IPS DF 19.7 (cell line): ENCODE results near the gene FOXP3.
A peak's percentile ranks its signal among the peaks of the same experiment; 100 is the strongest.

Experiments used
- DNase-seq: peaks from one replicate; pipeline ENCODE4 v3.0.0-alpha.2; 2013; ENCODE audit warnings: low read depth, low spot score

The FOXP3 gene

GRCh38 chrX:49276207-49276606, 11.7 kb upstream of the FOXP3 start:
- DNase-seq: no peak

DNA sequence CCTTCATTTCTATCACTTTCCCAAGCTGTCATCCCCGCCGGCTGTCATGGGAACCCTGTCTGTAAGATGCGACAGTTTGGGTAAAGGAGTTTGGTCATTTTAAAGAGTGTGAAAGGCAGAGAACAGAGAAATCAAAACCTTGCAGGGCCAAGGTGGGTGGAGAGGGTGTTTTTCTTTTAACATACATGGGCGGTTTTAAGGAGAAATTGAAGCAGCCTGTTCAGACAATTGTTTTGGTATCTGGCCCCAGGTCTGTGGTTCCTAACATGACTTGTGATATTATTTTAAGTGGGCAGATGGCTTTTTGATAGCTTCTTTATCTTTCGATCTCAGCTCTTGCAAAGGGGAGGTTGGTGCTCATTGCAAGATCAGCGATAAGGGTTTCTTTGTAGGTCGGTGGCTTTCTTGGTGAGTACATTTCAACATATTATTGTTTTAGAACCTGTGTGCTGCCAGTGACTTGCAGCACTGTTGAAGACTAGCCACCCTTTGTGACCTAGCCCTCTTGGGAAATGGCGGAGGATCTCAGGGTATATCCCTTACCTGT, 8.7 kb upstream of the FOXP3 start:
- DNase-seq: no peak

DNA sequence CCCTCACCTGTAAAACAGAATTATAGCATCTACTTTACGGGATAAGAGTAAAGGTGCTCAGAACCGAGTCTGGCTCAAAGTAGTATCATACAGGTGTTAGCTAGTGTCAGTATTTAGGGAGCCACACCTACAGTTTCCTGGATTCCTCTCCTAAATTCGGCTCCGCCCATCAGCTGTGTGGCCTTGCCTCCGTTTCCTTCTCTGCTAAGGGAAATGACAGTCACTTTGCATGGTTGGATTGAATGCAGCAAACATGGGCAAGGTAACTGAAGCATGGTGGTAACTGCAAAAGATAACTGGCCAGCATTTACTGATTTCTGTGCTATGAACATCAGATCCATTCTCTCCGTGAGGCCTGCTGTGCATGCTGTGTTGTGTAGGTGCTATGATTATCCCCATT, 7.9 kb upstream of the FOXP3 start:
- DNase-seq: no peak

DNA sequence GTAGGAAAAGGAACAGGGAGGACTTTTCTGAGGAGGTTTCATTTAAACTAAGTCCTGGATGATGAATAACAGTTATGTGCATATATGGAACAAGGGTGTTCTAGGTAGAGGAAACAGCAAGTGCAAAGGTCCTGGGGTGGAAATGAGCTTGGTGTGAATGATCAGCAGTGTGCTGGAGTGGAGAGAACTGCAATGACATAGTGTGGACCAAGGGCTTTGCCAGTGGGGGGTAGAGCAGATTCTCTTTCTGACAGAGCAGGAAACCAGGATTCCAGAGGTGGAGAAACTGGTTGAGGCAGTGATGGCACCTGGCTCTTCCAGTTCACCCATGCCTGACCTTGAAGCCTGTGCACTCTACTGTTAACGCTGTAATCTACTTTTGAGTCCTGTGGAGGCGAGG, 6.8 kb upstream of the FOXP3 start:
- DNase-seq: no peak

GRCh38 chrX:49270249-49270921, 5.9 kb upstream of the FOXP3 start:
- DNase-seq: no peak

DNA sequence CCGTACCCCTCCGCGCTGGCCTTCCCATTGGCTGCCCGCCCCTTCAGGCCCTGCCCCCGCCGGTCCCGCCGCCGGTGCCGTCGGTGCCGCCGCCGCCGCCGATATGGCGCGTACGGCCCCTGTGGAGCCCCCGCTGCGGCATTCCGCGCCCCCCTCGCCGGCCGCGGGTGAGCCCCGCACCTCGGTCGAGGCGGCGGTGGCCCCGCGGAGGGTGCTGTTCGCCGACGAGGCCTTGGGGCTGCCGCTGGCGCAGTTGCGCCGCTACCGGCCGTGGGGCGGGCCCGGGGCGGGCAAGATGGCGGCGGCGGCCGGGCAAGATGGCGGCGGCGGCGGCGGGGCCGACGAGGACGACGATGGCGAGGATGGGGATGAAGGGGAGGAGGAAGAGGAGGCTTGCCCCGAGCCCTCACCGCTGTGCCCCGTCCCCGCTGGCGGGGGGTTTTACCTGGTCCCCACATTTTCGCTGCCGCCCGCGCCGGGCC, 5.3 kb upstream of the FOXP3 start, which contains the start of gene PPP1R3F:
PPP1R3F (plus strand) TSS at position 27 of the 482 bp plus-strand sequence; CDS start at position 104, 77 bp downstream.
- no peak for DNase-seq

DNA sequence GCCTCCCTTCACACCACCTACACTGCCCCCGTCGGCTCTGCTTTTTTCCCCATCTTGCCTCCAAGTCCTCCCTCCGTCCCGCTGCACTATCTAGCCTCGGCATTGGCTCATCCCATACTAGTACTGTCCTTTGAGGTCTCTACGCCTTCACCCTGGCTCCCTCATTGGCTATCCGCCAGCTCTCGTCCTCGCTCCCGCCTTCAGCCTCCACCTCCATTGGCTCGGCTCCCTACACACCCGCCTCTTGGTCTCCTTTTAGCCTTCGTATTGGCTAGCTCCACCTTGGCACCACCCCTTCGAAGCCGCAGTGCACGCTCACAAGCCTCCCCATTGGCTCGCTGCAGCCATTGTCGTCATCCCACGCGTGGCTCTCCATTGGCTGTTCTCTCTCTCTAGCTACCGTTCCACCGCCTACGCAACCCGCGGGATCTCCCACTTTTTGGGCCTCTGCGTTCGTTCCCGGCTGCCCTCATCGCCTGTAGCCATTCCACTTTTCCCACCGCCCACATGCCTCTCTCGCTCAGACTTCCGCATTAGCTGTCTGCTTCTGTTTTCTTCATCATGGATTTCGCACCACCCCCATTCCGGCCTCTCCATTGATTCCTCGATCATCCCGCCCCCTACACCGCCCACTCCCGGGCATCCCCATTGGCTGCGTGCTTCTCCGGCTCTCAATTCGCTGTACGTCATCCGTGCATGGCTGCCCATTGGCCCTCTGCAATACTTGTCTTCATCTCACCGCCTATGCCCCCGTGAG, 4.7 kb upstream of the FOXP3 start:
- DNase-seq: peak; percentile 87

DNA sequence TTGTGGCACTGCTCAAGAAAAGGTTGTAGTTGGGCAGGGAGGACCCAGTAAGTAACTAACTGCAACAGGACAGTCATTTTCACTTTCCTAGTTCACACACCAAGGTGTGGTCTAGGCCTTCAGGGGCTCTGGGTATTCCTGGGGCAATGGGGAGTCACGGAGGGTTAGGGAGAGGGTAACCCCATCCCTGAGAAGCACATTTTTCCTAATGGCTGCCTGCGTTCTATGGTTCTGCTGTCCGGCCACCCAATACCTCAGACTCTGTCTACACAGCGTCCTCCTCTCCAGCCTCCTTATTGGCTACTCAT, 4.1 kb upstream of the FOXP3 start:
- DNase-seq: no peak

DNA sequence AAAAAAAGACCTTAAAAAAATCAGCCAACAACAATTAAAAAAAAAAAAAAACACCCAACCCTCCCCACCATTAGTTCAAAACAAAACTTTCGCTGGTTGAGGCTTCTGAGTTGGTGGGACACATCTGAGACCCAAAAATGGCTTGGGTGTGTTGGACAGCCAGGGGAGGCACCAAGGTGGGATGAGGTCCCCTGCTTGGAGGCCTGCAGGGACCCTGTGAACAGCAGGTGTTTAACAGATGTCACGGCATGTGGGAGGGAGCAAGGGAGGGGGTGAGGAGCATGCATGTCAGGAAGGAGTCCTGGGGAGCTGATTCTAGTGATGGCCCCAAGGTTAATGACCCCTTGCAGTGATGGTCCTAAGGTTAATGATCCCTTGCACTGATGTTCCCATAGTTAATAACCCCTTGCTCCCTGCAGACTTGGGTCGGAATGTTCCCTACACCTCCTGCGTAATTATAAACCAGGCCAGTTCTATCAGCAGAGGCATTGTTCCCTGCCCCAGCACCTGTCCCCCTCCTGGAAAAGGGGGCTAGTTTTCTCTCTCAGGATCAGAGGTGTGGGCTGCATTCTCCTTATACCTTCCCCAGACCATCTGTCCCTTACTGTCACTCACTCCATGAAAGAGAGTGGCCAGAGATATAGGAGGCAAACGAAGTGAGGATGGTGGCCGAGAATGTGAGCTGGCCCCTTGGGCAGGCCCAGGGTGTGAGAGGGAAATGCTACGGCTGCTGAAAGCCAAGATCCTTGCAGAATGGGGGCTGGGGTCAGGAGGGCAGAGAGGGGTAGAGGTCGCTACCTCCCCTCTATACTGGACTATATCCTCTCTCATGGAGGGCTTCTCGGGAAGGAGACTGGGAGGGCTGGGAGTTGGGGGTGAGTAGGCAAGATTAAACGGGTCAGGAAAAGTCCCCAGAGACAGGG, 2.3 kb upstream of the FOXP3 start:
- DNase-seq: no peak

- no peak for DNase-seq
Observed at GRCh38 chrX:49263631-49264030, 879 bp downstream of the FOXP3 start.

DNA sequence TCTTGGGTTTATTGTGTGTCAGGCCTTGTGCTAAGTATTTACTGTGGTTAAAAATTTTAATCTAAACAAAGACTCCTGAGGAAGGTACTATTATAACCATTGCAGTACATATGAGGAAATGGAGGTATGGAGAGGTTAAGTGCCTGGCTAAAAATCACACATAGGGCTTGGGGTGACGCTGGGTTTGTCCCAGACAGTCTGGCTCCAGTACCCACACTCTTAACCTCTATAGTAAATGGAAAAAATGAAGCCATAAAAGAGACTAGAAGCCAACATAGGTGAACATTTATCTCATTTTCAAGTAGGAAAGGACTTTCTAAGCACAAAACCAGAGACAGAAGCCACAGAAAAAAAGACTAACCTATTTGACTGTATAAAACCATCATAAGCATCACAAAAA, 1.9 kb downstream of the FOXP3 start:
- DNase-seq: no peak

- no peak for DNase-seq
Observed at GRCh38 chrX:49260221-49260985, 4.1 kb downstream of the FOXP3 start.

- DNase-seq: no peak
Observed at GRCh38 chrX:49258749-49259124, 5.8 kb downstream of the FOXP3 start.

DNA sequence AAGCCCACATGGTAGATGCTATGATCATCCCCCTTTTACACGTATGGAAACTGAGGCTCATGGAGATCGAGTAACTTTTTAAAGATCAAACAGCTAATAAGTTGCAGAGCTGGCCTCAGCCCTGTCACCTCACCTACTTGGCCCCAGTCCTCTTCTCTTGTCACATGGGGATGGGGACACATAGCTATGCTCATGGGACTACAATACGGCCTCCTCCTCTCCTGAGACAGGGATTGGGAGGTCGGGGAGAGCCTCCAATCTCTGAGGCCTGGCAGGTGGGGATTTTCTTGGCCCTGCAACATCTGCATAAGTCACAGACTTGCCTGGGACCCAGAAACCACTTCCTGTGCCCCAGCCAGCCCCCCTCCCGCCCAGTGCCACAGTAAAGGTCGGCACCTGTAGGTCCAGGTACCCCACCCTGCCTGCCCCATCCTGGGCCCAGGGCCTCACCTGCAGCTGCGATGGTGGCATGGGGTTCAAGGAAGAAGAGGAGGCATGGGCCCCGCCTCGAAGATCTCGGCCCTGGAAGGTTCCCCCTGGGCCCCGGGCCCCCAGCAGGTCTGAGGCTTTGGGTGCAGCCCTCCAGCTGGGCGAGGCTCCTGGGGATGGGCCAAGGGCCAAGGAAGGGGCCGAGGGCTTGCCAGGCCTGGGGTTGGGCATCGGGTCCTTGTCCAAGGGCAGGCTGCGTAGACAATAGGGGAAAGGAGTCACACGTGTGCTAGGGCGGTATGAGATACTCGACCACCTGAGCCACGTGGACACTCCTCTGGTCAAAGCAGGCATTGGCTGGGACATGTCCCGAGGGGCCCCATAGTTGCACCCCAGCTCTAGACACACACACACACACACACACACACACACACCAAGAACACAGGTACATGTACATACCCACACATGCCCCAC, 6.4 kb downstream of the FOXP3 start:
- DNase-seq: no peak

GRCh38 chrX:49257074-49257790, 7.3 kb downstream of the FOXP3 start:
- no peak for DNase-seq

- no peak for DNase-seq
Observed at GRCh38 chrX:49256268-49256995, 8.1 kb downstream of the FOXP3 start.

GRCh38 chrX:49254639-49255038, 9.9 kb downstream of the FOXP3 start:
- DNase-seq: no peak

GRCh38 chrX:49251325-49251724, 13.2 kb downstream of the FOXP3 start:
- no peak for DNase-seq

DNA sequence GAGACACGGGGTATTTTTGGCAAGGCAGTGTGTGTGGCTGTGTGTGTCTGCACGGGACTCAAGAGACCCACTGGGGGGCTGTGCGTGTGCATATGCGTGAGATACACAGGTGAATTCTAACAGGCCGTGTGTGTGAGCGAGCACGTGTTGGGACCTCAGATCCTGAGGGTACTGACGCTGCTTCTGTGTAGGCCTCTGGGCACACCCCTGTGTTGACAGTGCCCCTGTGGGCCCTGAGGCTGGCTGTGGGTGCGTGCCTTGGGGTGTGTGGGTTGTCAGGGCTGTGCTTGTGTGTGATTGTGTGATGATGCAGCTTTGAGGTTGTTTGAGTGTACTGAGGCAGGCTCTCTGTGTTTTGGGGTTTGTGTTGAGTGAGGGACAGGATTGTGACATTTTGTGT, 13.9 kb downstream of the FOXP3 start:
- no peak for DNase-seq
